ENCODE measurements around the gene MARCHF6. TPM values are rescaled to one million over a fixed set of nuclear protein-coding genes. Genes with fewer than 3 reads are reported as not detected.

MARCHF6 gene
- total and polyA plus RNA-seq, 2 of the 8 experiments (the other 6 are each of a cell fraction or from before 2014, with no cell fraction given), result 93.1 to 118 TPM

DNA sequence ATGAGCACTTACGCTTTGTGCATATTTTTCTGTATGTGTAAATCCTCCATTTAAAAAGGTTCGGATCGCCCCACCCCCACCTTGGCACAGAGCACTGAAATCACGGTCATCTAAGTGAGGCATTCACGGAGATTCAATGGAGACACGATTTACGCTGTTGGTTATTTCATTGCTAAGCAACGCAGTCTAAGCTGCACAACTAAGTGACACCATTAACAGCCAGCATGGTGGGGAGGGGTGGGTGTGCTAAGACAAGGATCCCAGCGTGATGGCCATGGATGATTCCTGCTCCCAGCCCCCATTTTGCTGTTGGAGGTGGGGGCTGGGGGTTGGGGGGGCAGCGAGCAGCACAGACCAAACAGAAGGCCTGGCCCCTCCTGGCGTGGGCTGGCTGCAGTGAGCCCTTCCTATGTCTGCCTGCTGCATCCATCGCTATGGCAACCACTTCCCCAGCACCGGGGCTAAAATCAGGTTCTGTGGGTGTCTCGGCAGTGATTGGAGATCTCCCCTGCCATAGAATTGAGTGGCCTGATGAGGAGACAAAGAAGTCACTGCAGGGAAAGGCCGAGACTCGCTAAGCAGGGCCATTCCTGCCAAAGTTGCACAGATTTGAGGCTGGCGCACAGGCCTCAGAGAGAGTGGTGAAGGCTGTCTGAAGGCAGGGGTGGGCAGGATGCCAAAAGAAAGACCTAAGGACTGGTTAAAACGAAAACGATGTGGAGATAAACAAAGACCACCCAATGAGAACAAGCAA is 14.3 kb upstream of the MARCHF6 start (continued):
- TF ChIP-seq ATF2 (IDR thresholded peaks at IDR 0.05; ENCODE audit: low read length) (no peak), YY1 (IDR thresholded peaks at IDR 0.05; ENCODE audit: low read depth, low read length) (no peak), CEBPB (IDR thresholded peaks at IDR 0.05; ENCODE audit: low read depth, low read length) (no peak), BCL11A (IDR thresholded peaks at IDR 0.05; ENCODE audit: low read depth in 2 of 2, low read length in 2 of 2) (no peak), SRF (IDR thresholded peaks at IDR 0.05; ENCODE audit: low read depth, low read length) (no peak), KDM1A (IDR thresholded peaks at IDR 0.05; ENCODE audit: borderline replicate concordance, low read length) (no peak), RAD21 (IDR thresholded peaks at IDR 0.05 in 1 of 2, conservative IDR thresholded peaks at IDR 0.05 in 1 of 2; ENCODE audit: low read depth in 2 of 2, low read length in 2 of 2) (no peak)

Measured in H1 (cell line).